Measurements from ENCODE around the gene MYMK.

Gene MYMK

DNA sequence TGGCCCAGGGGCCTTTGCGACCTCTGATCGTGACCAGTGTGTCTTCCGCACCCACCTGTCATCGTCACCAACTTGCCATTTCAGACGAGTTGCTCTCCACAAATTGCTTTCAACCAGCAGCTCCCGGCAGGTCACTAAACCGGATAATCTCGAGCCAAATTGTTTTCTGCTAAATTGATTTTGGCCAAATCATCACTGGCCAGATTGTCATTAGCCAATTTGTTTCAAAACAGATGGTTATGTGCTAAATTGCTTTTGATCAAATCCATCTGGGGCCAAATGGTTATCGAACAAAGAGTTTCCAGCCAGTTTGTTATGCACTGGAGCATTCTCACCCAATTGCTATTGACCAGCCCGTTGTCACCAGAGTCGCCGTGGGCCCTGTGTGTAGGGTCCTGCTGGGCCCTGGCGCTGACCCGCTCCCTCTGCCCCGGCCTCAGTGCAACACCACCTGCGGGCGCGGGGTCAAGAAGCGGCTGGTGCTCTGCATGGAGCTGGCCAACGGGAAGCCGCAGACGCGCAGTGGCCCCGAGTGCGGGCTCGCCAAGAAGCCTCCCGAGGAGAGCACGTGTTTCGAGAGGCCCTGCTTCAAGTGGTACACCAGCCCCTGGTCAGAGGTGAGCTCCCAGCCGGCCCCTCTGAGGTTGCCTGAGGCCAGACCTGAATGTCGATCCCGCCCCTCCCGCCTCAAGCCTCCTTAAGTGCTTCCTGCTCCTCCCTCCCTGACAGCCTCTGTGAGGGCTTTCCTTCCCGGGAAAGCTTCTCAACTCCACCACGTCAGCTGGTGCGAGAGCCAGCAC lies 45.3 kb upstream of the MYMK start:
- Histone ChIP-seq H3K9ac (ENCODE audit: low read depth, low read length) (no peak overlapping the region), H3K36me3 (ENCODE audit: insufficient read depth, low read length) (no peaks in the 10 kb centered on the region), H3K4me2 (ENCODE audit: insufficient read depth, low read length) (no peak overlapping the region), H3K4me3 (ENCODE audit: low read depth in 1 of 2, low read length in 2 of 2) (no peak overlapping the region), H4K20me1 (ENCODE audit: insufficient read depth, low read length) (no peaks in the 10 kb centered on the region), H2AFZ (ENCODE audit: low read depth, low read length) (no peak overlapping the region), H3K27ac (ENCODE audit: low read length) (no peak overlapping the region), H3K27me3 (ENCODE audit: insufficient read depth, low read length, poor library complexity) (no peaks in the 10 kb centered on the region), H3K79me2 (ENCODE audit: insufficient read depth, low read length) (no peaks in the 10 kb centered on the region), H3K4me1 (ENCODE audit: insufficient read depth, low read length) (no peaks in the 10 kb centered on the region), H3K9me3 (ENCODE audit: insufficient read depth, low read length, severe bottlenecking) (no peaks in the 10 kb centered on the region)
- TF ChIP-seq CTCF (IDR thresholded peaks at IDR 0.05; ENCODE audit: borderline replicate concordance, extremely low read depth, low read length, poor library complexity, severe bottlenecking), result no peak
- no peak for TF ChIP-seq EZH2 (IDR thresholded peaks at IDR 0.05; ENCODE audit: borderline replicate concordance, low read depth, low read length, severe bottlenecking)
- no peak for DNase-seq
- ATAC-seq (ENCODE audit: insufficient read depth, low read depth), result no peak

- Histone ChIP-seq H3K9ac (ENCODE audit: low read depth, low read length) (no peak overlapping the region), H4K20me1 (ENCODE audit: insufficient read depth, low read length) (no peaks in the 10 kb centered on the region), H2AFZ (ENCODE audit: low read depth, low read length) (no peak overlapping the region), H3K9me3 (ENCODE audit: insufficient read depth, low read length, severe bottlenecking) (no peaks in the 10 kb centered on the region), H3K79me2 (ENCODE audit: insufficient read depth, low read length) (no peaks in the 10 kb centered on the region), H3K36me3 (ENCODE audit: insufficient read depth, low read length) (no peaks in the 10 kb centered on the region), H3K4me2 (ENCODE audit: insufficient read depth, low read length) (no peak overlapping the region), H3K27me3 (ENCODE audit: insufficient read depth, low read length, poor library complexity) (no peaks in the 10 kb centered on the region), H3K4me3 (ENCODE audit: low read depth in 1 of 2, low read length in 2 of 2) (no peak overlapping the region), H3K4me1 (ENCODE audit: insufficient read depth, low read length) (no peaks in the 10 kb centered on the region), H3K27ac (ENCODE audit: low read length) (no peak overlapping the region)
- no peak for TF ChIP-seq EZH2 (IDR thresholded peaks at IDR 0.05; ENCODE audit: borderline replicate concordance, low read depth, low read length, severe bottlenecking)
- TF ChIP-seq CTCF (IDR thresholded peaks at IDR 0.05; ENCODE audit: borderline replicate concordance, extremely low read depth, low read length, poor library complexity, severe bottlenecking), result no peak
- DNase-seq, result no peak
- ATAC-seq (ENCODE audit: insufficient read depth, low read depth), result no peak
Observed at GRCh38 chr9:133569121-133569785, 44.5 kb upstream of the MYMK start.

DNA sequence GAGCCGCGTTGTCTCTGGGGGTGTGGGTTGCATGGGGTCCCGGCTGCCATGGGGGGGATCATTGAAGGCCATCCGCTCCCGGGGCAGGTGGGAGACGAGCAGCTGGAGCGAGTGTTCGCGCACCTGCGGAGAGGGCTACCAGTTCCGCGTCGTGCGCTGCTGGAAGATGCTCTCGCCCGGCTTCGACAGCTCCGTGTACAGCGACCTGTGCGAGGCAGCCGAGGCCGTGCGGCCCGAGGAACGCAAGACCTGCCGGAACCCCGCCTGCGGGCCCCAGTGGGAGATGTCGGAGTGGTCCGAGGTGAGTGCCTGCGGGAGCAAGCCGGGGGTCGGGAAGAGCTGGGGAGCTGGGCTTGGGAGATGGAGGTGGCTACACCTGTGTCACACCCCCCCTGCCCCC lies 43.4 kb upstream of the MYMK start:
- no peak overlapping the region for H3K9ac ChIP-seq (ENCODE audit: low read depth, low read length)

More for the DNA sequence above, 43.4 kb upstream of the MYMK start:
- no peak overlapping the region for H2AFZ ChIP-seq (ENCODE audit: low read depth, low read length)
- H3K27ac ChIP-seq (ENCODE audit: low read length), result no peak overlapping the region
- no peaks in the 10 kb centered on the region for H3K4me1 ChIP-seq (ENCODE audit: insufficient read depth, low read length)
- ATAC-seq (ENCODE audit: insufficient read depth, low read depth) (no peak), DNase-seq (no peak)
- H3K36me3 ChIP-seq (ENCODE audit: insufficient read depth, low read length), result no peaks in the 10 kb centered on the region
- H3K4me2 ChIP-seq (ENCODE audit: insufficient read depth, low read length), result no peak overlapping the region
- TF ChIP-seq CTCF (IDR thresholded peaks at IDR 0.05; ENCODE audit: borderline replicate concordance, extremely low read depth, low read length, poor library complexity, severe bottlenecking) (no peak), EZH2 (IDR thresholded peaks at IDR 0.05; ENCODE audit: borderline replicate concordance, low read depth, low read length, severe bottlenecking) (no peak)
- no peaks in the 10 kb centered on the region for H3K9me3 ChIP-seq (ENCODE audit: insufficient read depth, low read length, severe bottlenecking)
- no peaks in the 10 kb centered on the region for H3K79me2 ChIP-seq (ENCODE audit: insufficient read depth, low read length)
- H3K4me3 ChIP-seq (ENCODE audit: low read depth in 1 of 2, low read length in 2 of 2), result no peak overlapping the region
- no peaks in the 10 kb centered on the region for H4K20me1 ChIP-seq (ENCODE audit: insufficient read depth, low read length)
- no peaks in the 10 kb centered on the region for H3K27me3 ChIP-seq (ENCODE audit: insufficient read depth, low read length, poor library complexity)

All from DND-41 (cell line).